ENCODE measurements around the gene FBRSL1.

- TF ChIP-seq CTCF (IDR thresholded peaks at IDR 0.05), result no peak
- no peak for TF ChIP-seq POLR2A (IDR thresholded peaks at IDR 0.05)
- no peak for TF ChIP-seq EP300 (IDR thresholded peaks at IDR 0.05; ENCODE audit: low read depth)
- TF ChIP-seq POLR2AphosphoS5 (IDR thresholded peaks at IDR 0.05), result no peak
Observed at GRCh38 chr12:132446633-132447326, 43.2 kb upstream of the FBRSL1 start.

Measured in transverse colon (tissue), 4 donors.